Smooth muscle cell (in vitro differentiated cells): ENCODE measurements around the gene STOX2. TPM values are rescaled to one million over a fixed set of nuclear protein-coding genes. Genes with fewer than 3 reads are reported as not detected.

ENCODE experiments used
- DNase-seq: peaks from one replicate; lab custom pipeline; 2025; ENCODE audit not compliant: unreplicated experiment; lab: John Stamatoyannopoulos, UW
- H2AFZ ChIP-seq: fragments of 200-600 bp; sonication (generic); 2 replicates; pipeline ENCODE4 v1.6.0; 2016; ENCODE audit warnings: antibody characterized with exemption, low read depth, mild to moderate bottlenecking
- H3F3A ChIP-seq: fragments of 200-600 bp; sonication (generic); 2 replicates; pipeline ENCODE4 v1.6.0; 2017; ENCODE audit warnings: antibody characterized with exemption, low read depth
- H3K27ac ChIP-seq: fragments of 200-600 bp; sonication (generic); 2 replicates; pipeline ENCODE4 v1.5.1; 2016; ENCODE audit warnings: low read depth, mild to moderate bottlenecking
- H3K27me3 ChIP-seq: fragments of 200-600 bp; sonication (generic); 2 replicates; pipeline ENCODE4 v1.6.1; 2016; ENCODE audit warnings: low read depth, mild to moderate bottlenecking
- H3K36me3 ChIP-seq: fragments of 200-600 bp; sonication (generic); 2 replicates; pipeline ENCODE4 v1.5.1; 2016; ENCODE audit warnings: low read depth
- H3K4me1 ChIP-seq: fragments of 200-600 bp; sonication (generic); 2 replicates; pipeline ENCODE4 v1.5.1; 2016; ENCODE audit warnings: low read depth
- H3K4me2 ChIP-seq: fragments of 200-600 bp; sonication (generic); 2 replicates; pipeline ENCODE4 v1.6.0; 2016; ENCODE audit warnings: mild to moderate bottlenecking
- H3K4me3 ChIP-seq: fragments of 200-600 bp; sonication (generic); 2 replicates; pipeline ENCODE4 v1.5.1; 2016; ENCODE audit warnings: mild to moderate bottlenecking
- H3K79me2 ChIP-seq: fragments of 200-600 bp; sonication (generic); 2 replicates; pipeline ENCODE4 v1.6.0; 2016; ENCODE audit warnings: low read depth, mild to moderate bottlenecking
- H3K9ac ChIP-seq: fragments of 200-600 bp; sonication (generic); 2 replicates; pipeline ENCODE4 v1.6.0; 2016; ENCODE audit warnings: low read depth
- H3K9me3 ChIP-seq: fragments of 200-600 bp; sonication (generic); replicated peaks from 2 replicates; pipeline ENCODE4 v1.5.1; 2016; ENCODE audit warnings: low read depth
- H4K20me1 ChIP-seq: fragments of 200-600 bp; sonication (generic); 2 replicates; pipeline ENCODE4 v1.6.0; 2016; ENCODE audit warnings: low read depth
- CTCF ChIP-seq: fragments of 200-600 bp; sonication (generic); IDR thresholded peaks from 2 replicates; pipeline ENCODE4 v1.5.1; 2017; ENCODE audit warnings: borderline replicate concordance, mild to moderate bottlenecking, antibody characterized with exemption; ENCODE audit not compliant: insufficient read depth, poor library complexity, severe bottlenecking
- WGBS: methylation state at CpG from one replicate; pipeline ENCODE4 v1.1.7; 2016; ENCODE audit warnings: low lambda C conversion rate; 5-methylcytosine and 5-hydroxymethylcytosine counted together
- polyA plus RNA-seq: library from polyadenylated mRNA; unstranded; fragments of >200 nt; fragmentation: Nextera tagmentation; extraction: Ambion mirVana; gene quantifications from 2 replicates; pipeline ENCODE4 v1.2.1, GENCODE V29; 2016
- total RNA-seq: library from RNA; depleted of rRNA; stranded (reverse); fragments of >200 nt; gene quantifications from 2 replicates; pipeline ENCODE4 v1.2.3, GENCODE V29; 2014

The STOX2 gene
- total and polyA plus RNA-seq, 2 experiments from 2014 or later = 1.3 to 4.2 TPM

- no peak for DNase-seq
- TF ChIP-seq CTCF = no peak
- no peak overlapping the region for H3K4me2 ChIP-seq
- no peaks in the 10 kb centered on the region for H3K27me3 ChIP-seq
- no peaks in the 10 kb centered on the region for H3K36me3 ChIP-seq
- no peak overlapping the region for H3K27ac ChIP-seq
- H3F3A ChIP-seq = no peaks in the 10 kb centered on the region
- H4K20me1 ChIP-seq = no peaks in the 10 kb centered on the region
- 77% methylated on average over 2 of the region's 2 CpGs for WGBS
- no peaks in the 10 kb centered on the region for H3K9me3 ChIP-seq
- no peak overlapping the region for H3K9ac ChIP-seq
- no peak overlapping the region for H2AFZ ChIP-seq
- no peak overlapping the region for H3K4me3 ChIP-seq
- peaks cover 3% of the 10 kb centered on the region for H3K4me1 ChIP-seq
- no peaks in the 10 kb centered on the region for H3K79me2 ChIP-seq
These were observed 57.3 kb downstream of the STOX2 start for GRCh38 chr4:183962419-183962818.

- no peak for TF ChIP-seq CTCF
- H4K20me1 ChIP-seq = no peaks in the 10 kb centered on the region
- H3K4me1 ChIP-seq = no peaks in the 10 kb centered on the region
- H3K9me3 ChIP-seq = no peaks in the 10 kb centered on the region
- H3K27me3 ChIP-seq = no peaks in the 10 kb centered on the region
- no peaks in the 10 kb centered on the region for H3K36me3 ChIP-seq
- DNase-seq = no peak
- no peak overlapping the region for H3K9ac ChIP-seq
- no peak overlapping the region for H3K4me3 ChIP-seq
- no peaks in the 10 kb centered on the region for H3F3A ChIP-seq
- no peak overlapping the region for H3K4me2 ChIP-seq
- no peak overlapping the region for H3K27ac ChIP-seq
- 87% methylated on average over 8 of the region's 8 CpGs for WGBS
- H3K79me2 ChIP-seq = no peaks in the 10 kb centered on the region
- no peak overlapping the region for H2AFZ ChIP-seq
These were observed 61.3 kb downstream of the STOX2 start for GRCh38 chr4:183966371-183966770.

GRCh38 chr4:183967266-183967665, 62.2 kb downstream of the STOX2 start:
- Histone ChIP-seq H4K20me1 (no peaks in the 10 kb centered on the region), H3K9ac (no peak overlapping the region), H3K79me2 (no peaks in the 10 kb centered on the region), H3K27ac (no peak overlapping the region), H3K4me2 (no peak overlapping the region), H3K27me3 (no peaks in the 10 kb centered on the region), H3F3A (no peaks in the 10 kb centered on the region), H2AFZ (no peak overlapping the region), H3K4me1 (no peaks in the 10 kb centered on the region), H3K36me3 (no peaks in the 10 kb centered on the region), H3K9me3 (no peaks in the 10 kb centered on the region), H3K4me3 (no peak overlapping the region)
- DNase-seq = no peak
- 95% methylated on average over 11 of the region's 11 CpGs for WGBS
- TF ChIP-seq CTCF = no peak

GRCh38 chr4:183968502-183968901, 63.4 kb downstream of the STOX2 start:
- Histone ChIP-seq H3K79me2 (no peaks in the 10 kb centered on the region), H3K9me3 (no peaks in the 10 kb centered on the region), H3K36me3 (no peaks in the 10 kb centered on the region), H4K20me1 (no peaks in the 10 kb centered on the region), H3K27me3 (no peaks in the 10 kb centered on the region), H3K4me1 (no peaks in the 10 kb centered on the region), H3K9ac (no peak overlapping the region), H3K27ac (no peak overlapping the region), H3F3A (no peaks in the 10 kb centered on the region), H3K4me3 (no peak overlapping the region), H2AFZ (no peak overlapping the region), H3K4me2 (no peak overlapping the region)
- TF ChIP-seq CTCF = no peak
- no peak for DNase-seq
- WGBS = 39% methylated on average over 5 of the region's 6 CpGs
